Erythroblast (primary cell): ENCODE measurements around the gene LRP2.

ENCODE experiments used
- GATA1 ChIP-seq: IDR thresholded peaks from 2 replicates; pipeline ENCODE4 v1.6.1; 2011; ENCODE audit warnings: low read depth, mild to moderate bottlenecking, control low read depth, low read length, moderate library complexity
- POLR2A ChIP-seq: IDR thresholded peaks from 2 replicates; pipeline ENCODE4 v1.6.1; 2011; ENCODE audit warnings: mild to moderate bottlenecking, low read length

- TF ChIP-seq POLR2A (no peak), GATA1 (no peak)
Measured at GRCh38 chr2:169118060-169118459, 244.3 kb downstream of the LRP2 start.
